Left ventricle myocardium inferior (tissue), 1 donor: ENCODE results near the gene KCNN3. TPM values are rescaled to one million over a fixed set of nuclear protein-coding genes. Genes with fewer than 3 reads are reported as not detected.

ENCODE experiments used
- DNase-seq: peaks from one replicate; pipeline ENCODE4 v3.0.0-alpha.2; 2020
- H3K27ac ChIP-seq: fragments of 200-600 bp; replicated peaks from 2 replicates; pipeline ENCODE4 v1.8.0; 2021
- H3K27me3 ChIP-seq: fragments of 200-600 bp; 2 replicates; pipeline ENCODE4 v1.8.0; 2021; ENCODE audit warnings: low read depth
- H3K36me3 ChIP-seq: fragments of 200-600 bp; 2 replicates; pipeline ENCODE4 v1.8.0; 2021
- H3K4me1 ChIP-seq: fragments of 200-600 bp; 2 replicates; pipeline ENCODE4 v1.8.0; 2021
- H3K4me3 ChIP-seq: fragments of 200-600 bp; 2 replicates; pipeline ENCODE4 v1.8.0; 2021; ENCODE audit warnings: mild to moderate bottlenecking, moderate library complexity
- H3K9me3 ChIP-seq: fragments of 200-600 bp; replicated peaks from 2 replicates; pipeline ENCODE4 v1.8.0; 2021
- intact Hi-C: fragments of 100-400 bp; cut with micrococcal nuclease; formaldehyde crosslinking; loops from one replicate; pipeline ENCODE4 v1.11.0; 2022
- total RNA-seq: library from RNA; stranded (reverse); fragmentation: NEBNext Ultra II Directional; extraction: Animal tissue kit (Norgen Biotek cat#: 25700); gene quantifications from one replicate; pipeline ENCODE4 v1.2.1, GENCODE V29; 2021
- TF ChIP-seq, protein P1 (sequence below): fragments of 200-600 bp; IDR thresholded peaks from 2 replicates; pipeline ENCODE4 v1.8.0; 2021; ENCODE audit warnings: antibody characterized with exemption, mild to moderate bottlenecking, borderline replicate concordance
- donor health status: DM: no; HTN: yes; CAD: no; lungs with severe emphysema.

The KCNN3 gene
- total RNA-seq, 1 donor from 2014 or later: 4.8 TPM

DNA sequence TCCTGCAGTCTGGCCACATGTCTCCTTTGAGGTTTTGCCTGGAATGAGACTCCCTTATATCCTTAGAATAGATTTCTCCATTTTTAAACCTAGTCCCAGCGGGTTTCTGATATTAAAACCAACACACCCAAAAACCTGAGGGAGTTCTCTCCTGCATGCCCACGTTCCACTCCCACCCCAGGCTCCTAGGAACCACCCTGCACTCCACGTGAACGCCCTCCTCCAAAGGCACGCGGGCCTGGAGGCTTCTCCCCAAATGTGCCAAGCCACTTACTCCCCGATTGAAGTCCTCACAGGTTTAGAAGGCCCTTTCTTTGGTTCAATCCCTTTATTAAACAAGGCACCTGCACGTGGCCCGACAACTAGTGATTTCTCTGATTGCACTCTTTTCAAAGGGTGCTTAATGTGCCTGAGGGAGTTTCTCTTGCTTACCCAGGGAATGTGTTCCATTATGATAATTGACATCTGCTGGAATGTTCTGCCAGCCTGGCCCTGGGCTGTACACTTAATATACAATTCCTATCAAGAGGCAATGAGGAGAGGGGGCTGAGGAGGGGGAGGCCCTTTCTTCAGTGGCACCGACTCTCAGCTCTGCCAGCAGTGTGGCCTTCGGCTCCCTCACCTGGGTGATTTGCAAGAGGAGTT, 157.8 kb downstream of the KCNN3 start:
- Histone ChIP-seq H3K27me3 (no peaks in the 10 kb centered on the region), H3K27ac (no peak overlapping the region), H3K4me3 (no peak overlapping the region), H3K4me1 (peaks cover 40% of the 10 kb centered on the region), H3K9me3 (no peaks in the 10 kb centered on the region), H3K36me3 (peaks cover 10% of the 10 kb centered on the region)
- TF ChIP-seq, protein P1, sequence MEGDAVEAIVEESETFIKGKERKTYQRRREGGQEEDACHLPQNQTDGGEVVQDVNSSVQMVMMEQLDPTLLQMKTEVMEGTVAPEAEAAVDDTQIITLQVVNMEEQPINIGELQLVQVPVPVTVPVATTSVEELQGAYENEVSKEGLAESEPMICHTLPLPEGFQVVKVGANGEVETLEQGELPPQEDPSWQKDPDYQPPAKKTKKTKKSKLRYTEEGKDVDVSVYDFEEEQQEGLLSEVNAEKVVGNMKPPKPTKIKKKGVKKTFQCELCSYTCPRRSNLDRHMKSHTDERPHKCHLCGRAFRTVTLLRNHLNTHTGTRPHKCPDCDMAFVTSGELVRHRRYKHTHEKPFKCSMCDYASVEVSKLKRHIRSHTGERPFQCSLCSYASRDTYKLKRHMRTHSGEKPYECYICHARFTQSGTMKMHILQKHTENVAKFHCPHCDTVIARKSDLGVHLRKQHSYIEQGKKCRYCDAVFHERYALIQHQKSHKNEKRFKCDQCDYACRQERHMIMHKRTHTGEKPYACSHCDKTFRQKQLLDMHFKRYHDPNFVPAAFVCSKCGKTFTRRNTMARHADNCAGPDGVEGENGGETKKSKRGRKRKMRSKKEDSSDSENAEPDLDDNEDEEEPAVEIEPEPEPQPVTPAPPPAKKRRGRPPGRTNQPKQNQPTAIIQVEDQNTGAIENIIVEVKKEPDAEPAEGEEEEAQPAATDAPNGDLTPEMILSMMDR: no peak
- DNase-seq: no peak
- intact Hi-C loops: no loop called here

DNA sequence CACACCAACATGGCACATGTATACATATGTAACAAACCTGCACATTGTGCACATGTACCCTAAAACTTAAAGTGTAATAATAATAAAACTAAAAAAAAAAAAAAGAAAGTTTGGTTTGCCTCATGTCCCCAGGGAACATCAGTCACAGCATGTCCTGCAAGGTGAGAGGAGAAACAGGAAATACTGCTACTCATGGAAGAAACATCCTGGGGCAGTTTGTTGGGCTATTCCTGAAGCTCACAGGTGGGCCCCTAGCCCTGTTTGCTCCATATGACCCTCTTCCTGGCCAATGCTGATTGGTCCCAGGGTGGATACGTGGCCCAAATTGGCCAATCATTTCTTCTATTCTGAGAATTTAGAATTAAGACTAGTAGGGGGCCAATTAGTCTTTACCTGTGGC, 158.7 kb downstream of the KCNN3 start:
- no peak overlapping the region for H3K4me3 ChIP-seq
- peaks cover 10% of the 10 kb centered on the region for H3K36me3 ChIP-seq
- peaks cover 40% of the 10 kb centered on the region for H3K4me1 ChIP-seq
- H3K27me3 ChIP-seq: no peaks in the 10 kb centered on the region
- H3K9me3 ChIP-seq: no peaks in the 10 kb centered on the region
- no peak for DNase-seq
- intact Hi-C loops: no loop called here
- no peak overlapping the region for H3K27ac ChIP-seq
- TF ChIP-seq, protein P1: no peak

DNA sequence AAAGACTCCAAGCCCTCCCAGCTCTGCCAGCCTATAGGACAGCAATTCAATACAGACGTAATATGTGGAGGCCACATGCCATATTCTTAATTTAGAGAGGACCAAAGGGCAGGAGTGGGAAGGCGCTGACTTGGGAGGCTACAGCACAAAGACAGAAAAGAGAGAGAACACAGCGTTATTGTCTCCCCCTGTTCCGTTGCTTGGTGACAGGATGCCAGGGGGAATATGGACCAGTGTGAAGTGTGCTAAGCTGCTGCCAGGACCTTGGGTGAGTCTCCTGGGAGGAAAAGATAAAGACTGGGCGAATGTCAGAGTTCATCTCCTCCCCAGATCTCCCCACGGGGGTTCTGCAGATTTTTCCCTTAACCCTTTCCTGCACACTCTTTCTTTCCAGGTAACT, 160.0 kb downstream of the KCNN3 start:
- no peak overlapping the region for H3K27ac ChIP-seq
- H3K4me1 ChIP-seq: peaks cover 27% of the 10 kb centered on the region
- peaks cover 10% of the 10 kb centered on the region for H3K36me3 ChIP-seq
- H3K27me3 ChIP-seq: no peaks in the 10 kb centered on the region
- H3K4me3 ChIP-seq: no peak overlapping the region
- H3K9me3 ChIP-seq: no peaks in the 10 kb centered on the region
- TF ChIP-seq, protein P1: no peak
- no peak for DNase-seq
- intact Hi-C loops: no loop called here

DNA sequence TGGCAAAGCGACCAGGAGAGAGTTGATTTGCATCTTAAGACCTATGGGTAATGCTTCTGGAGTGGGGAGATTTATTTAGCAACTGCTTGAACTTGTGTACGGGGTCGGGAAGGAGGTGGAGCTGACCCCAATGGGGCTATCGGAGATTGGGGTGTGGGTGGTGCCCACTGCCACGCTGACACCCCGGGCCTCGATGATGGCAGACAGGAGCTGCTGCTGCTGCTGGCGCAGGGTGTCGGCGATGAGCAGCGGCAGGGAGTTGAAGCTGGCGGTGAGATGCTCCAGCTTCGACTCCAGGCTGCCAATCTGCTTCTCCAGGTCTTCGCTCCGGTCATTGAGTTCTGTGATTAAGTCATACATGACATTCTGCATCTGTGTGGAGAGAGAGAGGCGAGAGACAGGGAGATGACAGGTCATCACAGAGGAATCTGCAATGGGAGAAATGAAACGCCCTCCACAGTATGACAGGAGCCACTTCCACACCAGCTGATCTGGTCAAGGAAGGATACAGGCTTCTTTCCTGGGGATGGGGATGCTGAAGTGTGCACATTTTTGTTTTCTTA, 162.1 kb downstream of the KCNN3 start:
- TF ChIP-seq, protein P1: no peak
- no peak for DNase-seq
- Histone ChIP-seq H3K27me3 (no peaks in the 10 kb centered on the region), H3K4me1 (peaks cover 22% of the 10 kb centered on the region), H3K36me3 (peaks cover 7% of the 10 kb centered on the region), H3K4me3 (no peak overlapping the region), H3K27ac (no peak overlapping the region), H3K9me3 (no peaks in the 10 kb centered on the region)
- intact Hi-C loops: no loop called here

DNA sequence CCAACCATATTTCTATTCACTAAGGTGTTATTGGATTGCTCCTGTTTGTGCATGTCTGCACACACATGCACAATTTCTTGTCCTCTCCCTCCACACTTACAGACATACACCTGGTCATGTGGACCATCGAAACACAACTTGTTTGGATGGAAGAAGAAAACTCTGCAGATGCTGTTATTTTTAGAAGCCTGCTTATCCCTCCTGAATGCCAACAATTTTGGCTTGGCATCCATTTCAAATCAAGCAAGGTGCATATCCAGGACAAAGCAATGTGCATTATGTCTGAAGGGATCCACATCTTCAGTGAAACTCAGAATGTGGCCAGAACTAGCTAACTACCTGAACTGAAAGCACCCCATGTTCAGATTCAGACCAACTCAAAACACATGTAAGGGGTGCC, 163.2 kb downstream of the KCNN3 start:
- no peaks in the 10 kb centered on the region for H3K9me3 ChIP-seq
- H3K4me3 ChIP-seq: no peak overlapping the region
- peaks cover 22% of the 10 kb centered on the region for H3K4me1 ChIP-seq
- H3K36me3 ChIP-seq: no peaks in the 10 kb centered on the region
- no peak overlapping the region for H3K27ac ChIP-seq
- intact Hi-C loops: no loop called here
- no peak for DNase-seq
- TF ChIP-seq, protein P1: no peak
- H3K27me3 ChIP-seq: no peaks in the 10 kb centered on the region
